ENCODE results near the gene MISP. TPM values are rescaled to one million over a fixed set of nuclear protein-coding genes. Genes with fewer than 3 reads are reported as not detected.

MISP gene
- total and polyA plus RNA-seq, 2 experiments from 2014 or later = 43.7 to 50.9 TPM

GRCh38 chr19:704447-704741 is 46.5 kb upstream of the MISP start:
- Histone ChIP-seq H3K9me2 (replicated peaks; ENCODE audit: insufficient read depth) (no peaks in the 10 kb centered on the region), H3K4me3 (no peak overlapping the region), H3K79me2 (peaks cover 5% of the 10 kb centered on the region), H3K27me3 (no peaks in the 10 kb centered on the region), H2AFZ (no peak overlapping the region), H3K4me2 (no peak overlapping the region), H4K20me1 (ENCODE audit: insufficient read depth, poor library complexity, severe bottlenecking) (no peaks in the 10 kb centered on the region), H3K9me3 (ENCODE audit: low read depth) (no peaks in the 10 kb centered on the region), H3K27ac (no peak overlapping the region), H3K36me3 (replicated peaks; ENCODE audit: insufficient read depth, low read depth) (no peaks in the 10 kb centered on the region), H3K4me1 (ENCODE audit: insufficient read depth) (peaks cover 5% of the 10 kb centered on the region)
- WGBS (ENCODE audit: low lambda C conversion rate, missing lambda C conversion rate) = 64% methylated on average over 14 of the region's 14 CpGs
- no peak for DNase-seq (ENCODE audit: low spot score)
- no peak for TF ChIP-seq CTCF (IDR thresholded peaks at IDR 0.05; ENCODE audit: poor library complexity)
- no peak for TF ChIP-seq EZH2phosphoT487 (IDR thresholded peaks at IDR 0.05; ENCODE audit: low read depth, severe bottlenecking, unreplicated experiment)
- no peak for TF ChIP-seq EZH2 (IDR thresholded peaks at IDR 0.05; ENCODE audit: borderline replicate concordance)

GRCh38 chr19:708154-709143 is 42.5 kb upstream of the MISP start, which contains the start of gene PALM:
TSS of gene PALM (plus strand) at chr19:708935. CDS start at chr19:709147, 212 bp downstream.
- Histone ChIP-seq H3K36me3 (replicated peaks; ENCODE audit: insufficient read depth, low read depth) (no peaks in the 10 kb centered on the region), H3K4me2 (peak within 1 kb of the TSS; percentile 98), H3K27ac (peak within 1 kb of the TSS; percentile 75), H3K9me3 (ENCODE audit: low read depth) (no peaks in the 10 kb centered on the region), H3K4me1 (ENCODE audit: insufficient read depth) (peaks cover 19% of the 10 kb centered on the region), H4K20me1 (ENCODE audit: insufficient read depth, poor library complexity, severe bottlenecking) (no peaks in the 10 kb centered on the region), H3K79me2 (peaks cover 43% of the 10 kb centered on the region), H3K27me3 (no peaks in the 10 kb centered on the region), H3K4me3 (peak within 1 kb of the TSS; percentile 85), H2AFZ (peak within 1 kb of the TSS; percentile 94), H3K9me2 (replicated peaks; ENCODE audit: insufficient read depth) (no peaks in the 10 kb centered on the region)
- TF ChIP-seq CTCF (IDR thresholded peaks at IDR 0.05; ENCODE audit: poor library complexity) (peak; percentile 31), EZH2 (IDR thresholded peaks at IDR 0.05; ENCODE audit: borderline replicate concordance) (no peak)
- peak; percentile 80 for DNase-seq (ENCODE audit: low spot score)
- 44% methylated on average over 15 of the region's 93 CpGs for WGBS (ENCODE audit: low lambda C conversion rate, missing lambda C conversion rate)

- no peak for TF ChIP-seq EZH2phosphoT487 (IDR thresholded peaks at IDR 0.05; ENCODE audit: low read depth, severe bottlenecking, unreplicated experiment)
- no peak for TF ChIP-seq CTCF (IDR thresholded peaks at IDR 0.05; ENCODE audit: poor library complexity)
- TF ChIP-seq EZH2 (IDR thresholded peaks at IDR 0.05; ENCODE audit: borderline replicate concordance) = no peak
- no peaks in the 10 kb centered on the region for H3K9me3 ChIP-seq (ENCODE audit: low read depth)
- H3K4me2 ChIP-seq = peak overlapping the region; percentile 98
- H3K27ac ChIP-seq = peak overlapping the region; percentile 71
- peaks cover 45% of the 10 kb centered on the region for H3K79me2 ChIP-seq
- H4K20me1 ChIP-seq (ENCODE audit: insufficient read depth, poor library complexity, severe bottlenecking) = no peaks in the 10 kb centered on the region
- no peak overlapping the region for H2AFZ ChIP-seq
- no peaks in the 10 kb centered on the region for H3K27me3 ChIP-seq
- no peaks in the 10 kb centered on the region for H3K36me3 ChIP-seq (replicated peaks; ENCODE audit: insufficient read depth, low read depth)
- 21% methylated on average over 20 of the region's 78 CpGs for WGBS (ENCODE audit: low lambda C conversion rate, missing lambda C conversion rate)
- peaks cover 19% of the 10 kb centered on the region for H3K4me1 ChIP-seq (ENCODE audit: insufficient read depth)
- no peaks in the 10 kb centered on the region for H3K9me2 ChIP-seq (replicated peaks; ENCODE audit: insufficient read depth)
- peak overlapping the region; percentile 85 for H3K4me3 ChIP-seq
- DNase-seq (ENCODE audit: low spot score) = peak; percentile 42
Measured at GRCh38 chr19:709196-709964, 41.5 kb upstream of the MISP start.

All from hepatocyte (in vitro differentiated cells).